GM18498 (cell line): ENCODE data around the gene ERBB3.
"Not testable (repeated sequence)": the region's sequence is repeated elsewhere in the genome, so short reads cannot be mapped to it uniquely, and the experiment has no call there.

Experiments used
- ATAC-seq: cut with Tn5 transposase; IDR thresholded peaks from one replicate; pipeline ENCODE4 v1.9.1; 2021; ENCODE audit warnings: mild to moderate bottlenecking, moderate library complexity; ENCODE audit not compliant: unreplicated experiment

ERBB3 gene

DNA sequence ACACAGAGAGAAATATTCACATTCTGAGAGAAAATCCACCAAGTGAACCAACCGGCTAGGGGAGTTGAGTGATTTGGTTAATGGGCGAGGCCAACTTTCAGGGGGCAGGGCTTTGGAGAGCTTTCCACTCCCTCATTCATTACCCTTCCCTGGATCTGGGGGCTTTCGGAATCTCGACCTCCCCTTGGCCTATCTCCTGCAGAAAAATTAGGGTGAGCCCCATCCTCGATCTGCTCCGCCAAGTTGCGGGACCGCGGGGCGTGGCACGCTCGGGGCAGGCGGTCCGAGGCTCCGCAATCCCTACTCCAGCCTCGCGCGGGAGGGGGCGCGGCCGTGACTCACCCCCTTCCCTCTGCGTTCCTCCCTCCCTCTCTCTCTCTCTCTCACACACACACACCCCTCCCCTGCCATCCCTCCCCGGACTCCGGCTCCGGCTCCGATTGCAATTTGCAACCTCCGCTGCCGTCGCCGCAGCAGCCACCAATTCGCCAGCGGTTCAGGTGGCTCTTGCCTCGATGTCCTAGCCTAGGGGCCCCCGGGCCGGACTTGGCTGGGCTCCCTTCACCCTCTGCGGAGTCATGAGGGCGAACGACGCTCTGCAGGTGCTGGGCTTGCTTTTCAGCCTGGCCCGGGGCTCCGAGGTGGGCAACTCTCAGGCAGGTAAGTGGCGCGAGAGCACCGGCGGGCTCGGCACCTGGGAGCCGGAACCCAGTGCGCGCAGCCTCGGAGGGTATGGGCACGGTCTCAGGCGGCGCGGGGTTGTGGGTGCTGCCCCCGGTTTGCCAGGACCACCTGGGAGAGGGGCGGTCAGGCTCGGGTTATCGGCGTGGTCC, at the start of gene ERBB3:
Gene ERBB3, plus strand, starts transcription at position 443 of the 833 bp plus-strand sequence. Its CDS starts 136 bp downstream, at position 579.
- peak; percentile 43 for ATAC-seq

DNA sequence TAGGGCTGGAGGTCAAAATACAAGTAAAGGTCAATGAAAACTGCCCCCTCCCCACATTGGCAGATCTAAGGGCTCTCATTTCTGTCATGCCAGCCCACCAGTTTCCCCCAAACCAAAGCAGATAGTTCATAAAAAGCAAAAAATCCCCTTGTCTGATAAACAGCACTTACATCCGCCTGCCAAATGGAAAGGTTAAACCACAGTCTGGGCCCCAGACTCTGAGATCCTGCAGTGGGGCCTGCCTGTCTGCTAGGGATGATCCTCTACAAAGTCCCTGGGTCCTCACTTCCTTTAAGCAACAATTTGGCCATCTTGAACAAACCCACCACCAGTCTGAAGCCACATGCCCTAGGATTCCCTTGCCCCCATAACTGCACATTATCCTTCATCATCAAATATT, 48.0 kb upstream of the ERBB3 start:
- ATAC-seq: no peak

DNA sequence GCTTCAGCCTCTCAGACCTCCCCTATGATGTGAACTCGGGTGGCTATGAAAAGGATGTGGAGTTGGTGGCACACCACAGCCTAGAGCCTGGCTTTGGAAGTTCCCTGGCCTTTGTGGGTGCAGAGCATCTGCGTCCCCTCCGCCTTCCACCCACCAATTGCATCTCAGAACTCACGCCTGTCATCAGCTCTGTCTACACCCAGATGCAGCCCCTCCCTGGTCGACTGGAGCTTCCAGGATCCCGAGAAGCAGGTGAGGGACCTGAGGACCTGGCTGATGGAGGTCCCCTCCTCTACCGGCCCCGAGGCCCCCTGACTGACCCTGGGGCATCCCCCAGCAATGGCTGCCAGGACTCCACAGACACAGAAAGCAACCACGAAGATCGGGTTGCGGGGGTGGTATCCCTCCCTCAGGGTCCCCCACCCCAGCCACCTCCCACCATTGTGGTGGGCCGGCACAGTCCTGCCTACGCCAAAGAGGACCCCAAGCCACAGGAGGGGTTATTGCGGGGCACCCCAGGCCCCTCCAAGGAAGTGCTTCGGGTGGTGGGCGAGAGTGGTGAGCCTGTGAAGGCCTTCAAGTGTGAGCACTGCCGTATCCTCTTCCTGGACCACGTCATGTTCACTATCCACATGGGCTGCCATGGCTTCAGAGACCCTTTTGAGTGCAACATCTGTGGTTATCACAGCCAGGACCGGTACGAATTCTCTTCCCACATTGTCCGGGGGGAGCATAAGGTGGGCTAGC, 45.2 kb upstream of the ERBB3 start:
- no peak for ATAC-seq

DNA sequence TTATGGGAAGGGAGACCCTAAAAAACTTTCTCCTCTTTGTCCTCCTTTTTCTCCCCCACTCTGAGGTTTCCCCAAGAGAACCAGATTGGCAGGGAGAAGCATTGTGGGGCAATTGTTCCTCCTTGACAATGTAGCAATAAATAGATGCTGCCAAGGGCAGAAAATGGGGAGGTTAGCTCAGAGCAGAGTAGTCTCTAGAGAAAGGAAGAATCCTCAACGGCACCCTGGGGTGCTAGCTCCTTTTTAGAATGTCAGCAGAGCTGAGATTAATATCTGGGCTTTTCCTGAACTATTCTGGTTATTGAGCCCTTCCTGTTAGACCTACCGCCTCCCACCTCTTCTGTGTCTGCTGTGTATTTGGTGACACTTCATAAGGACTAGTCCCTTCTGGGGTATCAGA, 42.8 kb upstream of the ERBB3 start:
- no peak for ATAC-seq

DNA sequence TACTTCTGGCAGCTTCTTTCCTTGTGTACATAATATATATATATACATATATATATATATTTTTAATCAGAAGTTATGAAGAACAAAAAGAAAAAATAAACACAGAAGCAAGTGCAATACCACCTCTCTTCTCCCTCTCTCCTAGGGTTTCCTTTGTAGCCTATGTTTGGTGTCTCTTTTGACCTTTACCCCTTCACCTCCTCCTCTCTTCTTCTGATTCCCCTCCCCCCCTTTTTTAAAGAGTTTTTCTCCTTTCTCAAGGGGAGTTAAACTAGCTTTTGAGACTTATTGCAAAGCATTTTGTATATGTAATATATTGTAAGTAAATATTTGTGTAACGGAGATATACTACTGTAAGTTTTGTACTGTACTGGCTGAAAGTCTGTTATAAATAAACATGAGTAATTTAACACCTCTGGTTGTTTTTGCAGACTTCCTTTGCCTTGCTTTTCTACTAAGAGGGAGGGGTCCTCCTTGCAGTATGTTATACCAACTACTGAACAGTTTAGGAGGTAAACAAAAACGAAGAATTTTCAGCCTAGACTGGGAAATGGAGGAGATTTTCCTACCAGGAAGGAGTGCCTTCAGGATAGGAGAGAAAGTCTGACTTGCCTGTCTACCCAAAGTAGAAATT, 41.8 kb upstream of the ERBB3 start:
- no peak for ATAC-seq

DNA sequence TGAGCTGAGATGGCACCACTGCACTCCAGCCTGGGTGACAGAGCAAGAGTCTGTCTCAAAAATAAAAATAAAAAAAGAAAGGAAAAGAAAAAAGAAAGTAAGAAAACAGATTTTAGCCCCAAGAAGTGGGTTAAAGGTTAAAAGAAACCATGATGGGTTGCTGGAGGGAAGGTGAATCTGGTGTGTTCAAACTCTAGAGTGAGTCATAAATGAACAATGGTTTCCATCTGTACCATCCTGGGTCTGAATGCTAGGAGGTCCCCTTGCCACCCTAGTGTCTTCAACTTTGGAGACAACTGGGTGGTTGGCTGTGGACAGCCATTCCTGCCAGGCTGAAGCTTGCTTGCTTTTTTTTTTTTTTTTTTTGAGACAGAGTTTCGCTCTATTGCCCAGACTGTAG, 39.8 kb upstream of the ERBB3 start:
- ATAC-seq: no peak

DNA sequence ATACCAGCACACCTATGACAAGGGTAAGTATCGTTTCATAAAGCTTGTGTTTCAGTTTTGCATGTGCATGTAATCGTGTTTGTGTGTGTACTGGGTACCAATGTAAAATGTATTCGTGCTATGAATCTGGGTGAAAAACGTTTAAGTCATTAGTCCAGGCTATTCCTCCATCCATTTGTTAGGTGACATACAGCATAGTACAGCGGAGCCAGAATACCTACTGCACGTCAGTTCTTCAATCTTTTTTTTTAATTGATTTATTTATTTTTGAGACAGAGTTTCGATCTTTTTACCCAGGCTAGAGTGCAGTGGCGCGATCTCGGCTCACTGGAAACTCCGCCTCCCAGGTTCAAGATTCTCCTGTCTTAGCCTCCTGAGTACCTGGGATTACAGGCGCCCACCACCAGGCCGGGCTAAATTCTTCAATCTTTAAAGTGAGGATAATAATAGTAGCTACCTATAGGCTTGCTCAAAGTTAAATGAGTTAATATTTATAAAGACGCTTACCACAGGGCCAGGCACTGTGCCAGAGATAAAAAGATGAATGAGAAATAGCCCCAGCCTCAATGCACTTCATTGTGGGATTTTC, 38.9 kb upstream of the ERBB3 start:
- ATAC-seq: peak; percentile 0

DNA sequence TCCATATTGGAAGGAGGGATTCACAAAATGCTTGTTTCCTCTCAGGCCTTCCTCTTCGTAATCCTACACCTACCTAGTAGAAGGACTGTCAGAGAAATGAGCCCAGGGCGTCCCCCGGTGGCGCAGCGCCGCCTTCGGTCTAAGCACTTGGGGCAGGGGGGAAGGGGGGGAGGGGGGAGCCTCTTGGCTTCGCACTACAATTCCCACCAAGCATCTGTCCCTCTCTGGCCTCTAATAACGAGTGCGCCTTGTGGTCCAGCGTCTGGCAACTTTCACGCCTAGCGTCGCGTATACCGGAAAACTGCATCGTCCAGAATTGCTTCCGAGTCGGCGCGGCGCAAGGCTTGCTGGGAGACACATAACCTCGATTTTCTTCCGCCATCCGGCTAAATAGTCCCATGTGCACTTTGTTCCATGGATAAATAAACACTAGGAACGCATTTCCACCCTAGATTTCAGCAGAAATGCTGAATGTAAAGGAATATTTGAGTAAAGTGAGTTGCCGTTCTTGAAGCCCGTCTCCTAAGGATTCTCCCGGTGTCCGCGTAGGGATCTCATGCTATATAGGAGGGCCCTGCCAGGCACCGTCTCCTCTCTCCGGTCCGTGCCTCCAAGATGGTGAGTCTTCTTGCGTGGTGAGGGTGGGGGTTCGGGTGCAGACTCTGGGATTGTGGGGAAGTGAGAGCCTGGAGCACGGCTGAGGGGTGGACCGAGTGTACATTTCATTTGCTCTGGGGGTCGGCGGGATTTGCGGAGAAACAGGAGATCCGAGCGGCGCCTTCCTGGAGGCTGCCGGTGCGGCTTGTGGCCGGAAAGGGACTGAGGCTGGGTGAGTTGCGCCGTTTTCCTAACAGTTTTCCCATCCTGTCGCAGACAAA, 38.2 kb upstream of the ERBB3 start, which contains the start of gene RPS26:
Gene RPS26, plus strand, starts transcription at position 367 of the 878 bp plus-strand sequence. Its CDS starts 249 bp downstream, at position 616.
- ATAC-seq: peak; percentile 93

DNA sequence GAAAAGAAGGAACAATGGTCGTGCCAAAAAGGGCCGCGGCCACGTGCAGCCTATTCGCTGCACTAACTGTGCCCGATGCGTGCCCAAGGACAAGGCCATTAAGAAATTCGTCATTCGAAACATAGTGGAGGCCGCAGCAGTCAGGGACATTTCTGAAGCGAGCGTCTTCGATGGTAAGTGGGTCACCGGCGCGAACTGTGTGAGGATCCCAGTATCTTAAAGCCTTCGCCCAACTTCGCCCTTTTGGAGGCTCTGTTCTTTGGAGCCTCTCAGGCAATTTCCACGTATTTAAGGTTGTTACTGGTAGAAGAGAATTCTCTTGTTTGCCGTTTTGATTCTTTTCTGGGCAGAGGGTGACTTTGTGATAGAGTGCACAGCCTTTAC, 37.5 kb upstream of the ERBB3 start:
- not testable (repeated sequence) for ATAC-seq

DNA sequence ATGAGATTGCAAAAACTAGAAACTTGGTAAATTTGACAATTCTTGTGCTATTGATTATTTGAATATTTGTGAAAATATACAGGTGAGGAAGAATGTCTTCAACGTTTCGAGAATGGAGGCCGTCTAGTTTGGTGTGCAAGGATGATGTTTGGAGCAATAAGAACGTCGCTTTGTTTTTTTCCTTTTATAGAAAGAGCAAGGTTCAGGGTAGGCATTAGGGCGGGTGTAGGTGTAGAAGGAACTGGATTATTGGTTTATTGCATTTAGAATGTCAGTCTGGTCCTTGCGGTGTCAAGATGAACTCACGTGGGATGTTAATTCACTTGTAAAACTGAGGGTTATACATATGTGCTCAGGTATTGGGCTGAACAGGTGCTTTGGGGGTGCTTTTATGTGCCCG, 37.1 kb upstream of the ERBB3 start:
- ATAC-seq: no peak

DNA sequence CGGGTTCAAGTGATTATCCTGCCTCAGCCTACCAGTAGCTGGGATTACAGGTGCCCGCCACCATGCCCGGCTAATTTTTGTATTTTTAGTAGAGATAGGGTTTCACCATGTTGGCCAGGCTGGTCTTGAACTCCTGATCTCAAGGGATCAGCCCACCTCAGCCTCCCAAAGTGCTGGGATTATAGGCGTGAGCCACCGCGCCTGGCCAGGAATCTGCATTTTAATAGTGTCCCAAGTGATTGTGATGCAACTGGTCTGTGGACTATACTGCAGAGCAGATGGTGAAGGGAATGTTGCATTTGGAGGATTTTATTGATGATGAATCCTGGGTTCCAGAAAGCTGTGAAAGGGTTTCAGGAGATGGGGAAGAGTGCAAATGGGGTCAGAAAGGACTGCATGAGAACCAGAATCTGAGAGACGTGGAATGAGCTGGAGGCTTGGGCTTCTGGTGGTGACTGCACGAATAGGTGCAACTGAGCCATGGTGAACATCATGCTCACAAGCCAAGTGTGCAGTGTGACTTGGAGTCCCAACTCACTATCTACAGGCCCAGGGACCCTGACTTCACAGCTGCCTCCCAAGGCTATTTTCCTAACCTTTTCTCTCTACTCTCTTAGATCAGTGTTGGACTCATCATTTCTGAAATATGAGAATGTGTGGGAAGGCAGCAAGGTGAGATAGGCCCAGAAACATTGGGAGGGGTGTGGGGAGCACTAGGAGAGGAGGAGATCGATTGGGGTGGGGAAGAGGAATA, 33.8 kb upstream of the ERBB3 start:
- ATAC-seq: no peak

DNA sequence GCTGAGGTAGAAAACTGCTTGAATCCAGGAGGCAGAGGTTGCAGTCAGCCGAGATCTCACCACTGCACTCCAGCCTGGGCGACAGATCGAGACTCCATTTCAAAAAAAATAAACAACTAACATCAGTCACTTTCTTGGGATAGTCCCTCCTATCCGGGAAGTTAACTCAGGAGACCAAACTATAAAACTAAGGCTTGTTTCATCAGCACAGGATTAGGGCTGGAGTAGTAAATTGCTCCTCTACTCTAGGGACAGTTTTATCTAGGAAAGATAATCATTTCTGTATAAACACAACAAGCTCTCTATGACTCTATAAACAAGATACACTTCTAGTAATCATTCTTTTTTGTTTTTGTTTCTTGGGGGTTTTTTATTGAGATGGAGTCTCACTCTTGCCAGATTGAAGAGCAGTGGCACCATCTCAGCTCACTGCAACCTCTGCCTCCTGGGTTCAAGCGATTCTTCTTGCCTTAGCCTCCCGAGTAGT, 26.5 kb upstream of the ERBB3 start:
- no peak for ATAC-seq

DNA sequence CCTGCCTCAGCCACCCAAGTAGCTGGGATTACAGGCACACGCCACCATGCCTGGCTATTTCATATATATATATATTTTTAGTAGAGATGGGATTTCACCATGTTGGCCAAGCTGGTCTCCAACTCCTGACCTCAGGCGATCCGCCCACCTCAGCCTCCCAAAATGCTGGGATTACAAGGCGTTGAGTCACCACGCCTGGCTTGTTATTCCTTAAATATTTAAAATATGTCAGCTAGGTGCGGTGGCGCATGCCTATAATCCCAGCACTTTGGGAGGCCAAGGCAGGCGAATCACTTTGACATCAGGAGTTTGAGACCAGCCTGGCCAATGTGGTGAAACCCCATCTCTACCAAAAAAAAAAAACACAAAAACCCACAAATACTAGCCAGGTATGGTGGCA, 20.0 kb upstream of the ERBB3 start:
- ATAC-seq: not testable (repeated sequence)

DNA sequence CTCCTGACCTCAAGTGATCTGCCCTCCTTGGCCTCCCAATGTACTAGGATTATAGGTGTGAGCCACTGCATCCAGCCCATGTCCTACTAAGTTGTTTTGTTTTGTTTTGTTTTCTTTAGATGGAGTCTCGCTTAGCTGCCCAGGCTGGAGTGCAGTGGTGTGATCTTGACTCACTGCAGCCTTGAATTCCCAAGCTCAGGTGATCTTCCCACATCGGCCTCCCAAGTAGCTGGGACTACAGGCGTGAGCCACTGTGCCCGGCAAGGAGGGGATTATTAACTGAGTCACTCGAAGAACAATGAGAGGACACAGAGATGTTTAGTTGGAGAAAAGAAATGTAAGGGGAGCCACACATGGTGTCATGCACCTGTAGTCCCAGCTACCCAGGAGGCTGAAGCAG, 18.0 kb upstream of the ERBB3 start:
- ATAC-seq: no peak

DNA sequence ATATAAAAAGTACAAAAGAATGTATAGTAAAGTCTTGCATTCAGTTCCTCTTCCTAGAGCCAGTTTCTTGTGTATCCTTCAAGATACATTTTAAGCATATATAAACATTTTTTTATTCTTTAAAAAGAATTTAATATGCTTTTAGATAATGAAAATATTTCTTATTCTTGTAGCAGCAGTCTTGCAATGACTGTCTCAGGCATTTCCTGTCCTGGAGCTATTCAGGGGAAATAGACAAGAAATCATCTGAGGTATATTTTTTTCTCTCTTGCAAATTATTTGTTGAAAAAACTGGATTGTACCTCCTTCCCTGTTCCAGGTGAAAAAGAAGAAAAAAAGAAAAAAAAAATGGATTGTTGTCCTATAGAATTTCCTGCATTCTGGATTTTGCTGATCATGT, 17.0 kb upstream of the ERBB3 start:
- ATAC-seq: no peak

DNA sequence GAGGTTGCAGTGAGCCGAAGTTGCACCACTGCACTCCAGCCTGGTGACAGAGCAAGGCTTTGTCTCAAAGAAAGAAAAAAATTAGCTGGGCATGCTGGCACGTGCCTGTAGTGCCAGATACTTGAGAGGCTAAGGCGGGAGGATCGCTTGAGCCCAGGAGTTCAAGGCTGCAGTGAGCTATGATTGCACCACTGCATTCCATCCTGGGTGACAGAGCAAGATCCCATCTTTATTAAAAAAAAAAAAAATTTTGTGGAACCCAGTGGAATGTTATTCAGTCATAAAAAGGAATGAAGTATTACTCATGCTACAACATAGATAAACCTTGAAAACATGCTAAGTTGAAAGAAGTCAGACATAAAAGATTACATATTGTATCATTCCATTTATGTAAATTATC, 8.3 kb upstream of the ERBB3 start:
- no peak for ATAC-seq

DNA sequence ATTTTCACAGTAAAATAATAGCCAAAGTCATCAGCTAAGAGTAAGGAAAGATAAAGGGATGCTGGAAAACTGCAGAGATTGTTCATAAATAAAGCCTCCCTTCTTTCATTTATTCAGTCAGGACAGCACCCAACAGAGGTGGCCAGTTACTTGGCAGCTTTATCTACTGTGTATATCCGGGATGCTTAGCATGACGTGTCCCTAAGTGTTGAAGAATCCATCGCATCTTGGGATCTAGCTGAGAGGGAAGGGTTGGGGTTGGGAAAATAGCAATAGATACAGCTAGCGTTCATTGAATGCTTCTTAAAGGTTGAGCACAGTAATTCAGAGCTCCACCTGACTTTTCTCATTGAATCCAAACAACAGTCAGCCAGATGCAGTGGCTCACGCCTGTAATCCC, 5.6 kb upstream of the ERBB3 start:
- ATAC-seq: no peak

DNA sequence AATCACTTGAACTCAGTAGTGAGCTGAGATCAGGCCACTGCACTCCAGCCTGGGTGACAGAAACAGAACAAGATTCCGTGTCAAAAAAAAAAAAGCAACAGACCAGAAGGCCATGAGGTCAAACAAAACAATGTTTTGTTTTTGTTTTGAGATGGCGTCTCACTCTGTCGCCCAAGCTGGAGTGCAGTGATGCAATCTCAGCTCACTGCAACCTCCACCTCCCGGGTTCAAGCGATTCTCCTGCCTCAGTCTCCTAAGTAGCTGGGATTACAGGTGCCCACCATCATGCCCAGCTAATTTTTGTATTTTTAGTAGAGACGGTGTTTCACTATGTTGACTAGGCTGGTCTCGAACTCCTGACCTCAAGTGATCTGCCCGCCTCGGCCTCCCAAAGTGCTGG, 2.0 kb upstream of the ERBB3 start:
- ATAC-seq: not testable (repeated sequence)

DNA sequence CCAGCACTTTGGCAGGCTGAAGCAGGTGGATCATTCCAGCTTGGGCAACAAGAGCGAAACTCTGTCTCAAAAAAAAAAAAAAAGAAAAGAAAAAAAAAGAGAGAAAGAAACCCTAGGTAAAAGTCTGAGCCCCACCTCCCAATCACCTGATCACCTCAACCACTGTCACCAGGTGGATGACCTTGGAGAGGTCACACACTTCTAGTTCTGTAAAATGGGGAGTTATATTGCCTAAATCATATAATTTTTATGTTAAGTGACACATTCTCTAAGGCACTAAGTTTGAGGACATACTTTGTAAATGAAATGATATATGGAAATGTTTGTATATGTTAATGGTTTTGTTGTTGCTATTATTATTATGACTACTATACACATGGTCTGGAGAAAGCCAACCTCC, 1.5 kb upstream of the ERBB3 start:
- ATAC-seq: no peak
